HG03342 (cell line): Measurements from ENCODE around the gene SERINC3.

Source experiments
- ATAC-seq: cut with Tn5 transposase; IDR thresholded peaks from one replicate; pipeline ENCODE4 v1.9.1; 2021; ENCODE audit warnings: mild to moderate bottlenecking, moderate library complexity; ENCODE audit not compliant: unreplicated experiment

SERINC3 gene

GRCh38 chr20:44533928-44534327 is 12.1 kb upstream of the SERINC3 start:
- ATAC-seq, result no peak

- no peak for ATAC-seq
These were observed 11.1 kb upstream of the SERINC3 start for GRCh38 chr20:44532981-44533331.

GRCh38 chr20:44532259-44532980 is 10.6 kb upstream of the SERINC3 start:
- ATAC-seq, result no peak

- ATAC-seq, result no peak
These were observed 6.4 kb upstream of the SERINC3 start for GRCh38 chr20:44528309-44528708.

GRCh38 chr20:44527716-44528199 is 5.9 kb upstream of the SERINC3 start:
- no peak for ATAC-seq

- ATAC-seq, result no peak
These were observed 4.3 kb upstream of the SERINC3 start for GRCh38 chr20:44526129-44526528.

- ATAC-seq, result no peak
These were observed 1.9 kb upstream of the SERINC3 start for GRCh38 chr20:44523746-44524145.

- no peak for ATAC-seq
These were observed 971 bp upstream of the SERINC3 start for GRCh38 chr20:44522841-44523240.

GRCh38 chr20:44520881-44521280 is 989 bp downstream of the SERINC3 start:
- no peak for ATAC-seq

GRCh38 chr20:44518248-44518647 is 3.6 kb downstream of the SERINC3 start:
- ATAC-seq, result no peak

GRCh38 chr20:44517454-44517853 is 4.4 kb downstream of the SERINC3 start:
- no peak for ATAC-seq

GRCh38 chr20:44516491-44516890 is 5.4 kb downstream of the SERINC3 start:
- no peak for ATAC-seq

GRCh38 chr20:44513871-44514270 is 8.0 kb downstream of the SERINC3 start:
- ATAC-seq, result no peak

- no peak for ATAC-seq
These were observed 12.1 kb downstream of the SERINC3 start for GRCh38 chr20:44509762-44510161.

- ATAC-seq, result no peak
These were observed 17.2 kb downstream of the SERINC3 start for GRCh38 chr20:44504402-44505307.

GRCh38 chr20:44502968-44503367 is 18.9 kb downstream of the SERINC3 start:
- ATAC-seq, result no peak

GRCh38 chr20:44501448-44501847 is 20.4 kb downstream of the SERINC3 start:
- ATAC-seq, result no peak

- no peak for ATAC-seq
These were observed 21.6 kb downstream of the SERINC3 start for GRCh38 chr20:44500221-44500620.

GRCh38 chr20:44497761-44498160 is 24.1 kb downstream of the SERINC3 start:
- ATAC-seq, result no peak

GRCh38 chr20:44496976-44497375 is 24.9 kb downstream of the SERINC3 start:
- no peak for ATAC-seq

GRCh38 chr20:44495802-44496481 is 25.9 kb downstream of the SERINC3 start:
- ATAC-seq, result no peak
